Osteoblast (primary cell): ENCODE measurements around the gene RNH1. TPM values are rescaled to one million over a fixed set of nuclear protein-coding genes. Genes with fewer than 3 reads are reported as not detected.

Source experiments
- DNase-seq: peaks from one replicate; pipeline ENCODE4 v3.0.0; 2011; ENCODE audit warnings: low spot score, mixed read lengths; ENCODE audit not compliant: insufficient read length; ENCODE audit errors: missing footprints
- H2AFZ ChIP-seq: 2 replicates; pipeline ENCODE4 v1.6.0; 2011; ENCODE audit warnings: mild to moderate bottlenecking, low read length
- H3K27ac ChIP-seq: 2 replicates; pipeline ENCODE4 v1.5.1; 2011; ENCODE audit warnings: mild to moderate bottlenecking, low read depth, low read length, moderate library complexity
- H3K27me3 ChIP-seq: 2 replicates; pipeline ENCODE4 v1.6.0; 2012; ENCODE audit warnings: mild to moderate bottlenecking, control low read depth, inconsistent platforms, low read length, moderate library complexity; ENCODE audit not compliant: insufficient read depth
- H3K36me3 ChIP-seq: 2 replicates; pipeline ENCODE4 v1.5.1; 2011; ENCODE audit warnings: mild to moderate bottlenecking, low read length, control low read depth, moderate library complexity; ENCODE audit not compliant: insufficient read depth
- H3K4me1 ChIP-seq: 2 replicates; pipeline ENCODE4 v1.5.1; 2011; ENCODE audit warnings: mild to moderate bottlenecking, low read length, control low read depth, moderate library complexity; ENCODE audit not compliant: insufficient read depth
- H3K4me2 ChIP-seq: 2 replicates; pipeline ENCODE4 v1.6.0; 2011; ENCODE audit warnings: mild to moderate bottlenecking, low read length; ENCODE audit not compliant: insufficient read depth
- H3K4me3 ChIP-seq: fragments of 200-600 bp; sonication (generic); 3 replicates; pipeline ENCODE4 v1.5.1; 2012; ENCODE audit warnings: mild to moderate bottlenecking, low read length, inconsistent platforms; ENCODE audit not compliant: insufficient read depth
- H3K79me2 ChIP-seq: 2 replicates; pipeline ENCODE4 v1.6.0; 2012; ENCODE audit warnings: mild to moderate bottlenecking, low read length, control low read depth, inconsistent platforms; ENCODE audit not compliant: insufficient read depth
- H3K9me3 ChIP-seq: 2 replicates; pipeline ENCODE4 v1.5.1; 2011; ENCODE audit warnings: low read depth, low read length, control low read depth
- H4K20me1 ChIP-seq: 2 replicates; pipeline ENCODE4 v1.6.0; 2012; ENCODE audit warnings: mild to moderate bottlenecking, low read length, control low read depth; ENCODE audit not compliant: insufficient read depth
- total RNA-seq: library from RNA; depleted of rRNA; stranded (reverse); fragments of >200 nt; gene quantifications from 2 replicates; pipeline ENCODE4 v1.2.3, GENCODE V29; 2012
- TF ChIP-seq, protein P1 (sequence below): IDR thresholded peaks from 2 replicates; pipeline ENCODE4 v1.5.1; 2011; ENCODE audit warnings: mild to moderate bottlenecking, low read depth, low read length, moderate library complexity; ENCODE audit errors: extremely low read depth

Gene RNH1
- total RNA-seq, 1 donor, result 506 TPM

DNA sequence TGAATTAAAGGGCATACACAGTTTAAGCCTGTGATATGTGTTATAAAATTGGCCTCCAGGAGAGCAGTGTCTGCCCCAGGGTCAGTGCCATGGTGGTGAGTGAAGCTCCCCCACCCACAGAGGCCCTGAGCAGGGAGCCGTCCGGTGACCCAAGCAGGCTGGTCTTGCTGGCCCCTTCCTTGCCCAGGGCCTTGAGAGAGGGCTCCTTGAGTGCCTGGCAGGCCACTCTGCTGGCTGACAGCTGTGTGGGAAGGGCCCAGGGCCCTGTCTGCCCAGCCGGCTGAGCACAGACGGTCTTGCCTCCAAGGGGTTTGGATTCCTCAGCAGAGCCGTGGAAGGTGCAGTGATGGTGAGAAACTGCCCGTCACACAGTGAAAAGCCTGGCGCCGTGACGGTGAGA, 31.1 kb downstream of the RNH1 start:
- TF ChIP-seq, protein P1, sequence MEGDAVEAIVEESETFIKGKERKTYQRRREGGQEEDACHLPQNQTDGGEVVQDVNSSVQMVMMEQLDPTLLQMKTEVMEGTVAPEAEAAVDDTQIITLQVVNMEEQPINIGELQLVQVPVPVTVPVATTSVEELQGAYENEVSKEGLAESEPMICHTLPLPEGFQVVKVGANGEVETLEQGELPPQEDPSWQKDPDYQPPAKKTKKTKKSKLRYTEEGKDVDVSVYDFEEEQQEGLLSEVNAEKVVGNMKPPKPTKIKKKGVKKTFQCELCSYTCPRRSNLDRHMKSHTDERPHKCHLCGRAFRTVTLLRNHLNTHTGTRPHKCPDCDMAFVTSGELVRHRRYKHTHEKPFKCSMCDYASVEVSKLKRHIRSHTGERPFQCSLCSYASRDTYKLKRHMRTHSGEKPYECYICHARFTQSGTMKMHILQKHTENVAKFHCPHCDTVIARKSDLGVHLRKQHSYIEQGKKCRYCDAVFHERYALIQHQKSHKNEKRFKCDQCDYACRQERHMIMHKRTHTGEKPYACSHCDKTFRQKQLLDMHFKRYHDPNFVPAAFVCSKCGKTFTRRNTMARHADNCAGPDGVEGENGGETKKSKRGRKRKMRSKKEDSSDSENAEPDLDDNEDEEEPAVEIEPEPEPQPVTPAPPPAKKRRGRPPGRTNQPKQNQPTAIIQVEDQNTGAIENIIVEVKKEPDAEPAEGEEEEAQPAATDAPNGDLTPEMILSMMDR, result no peak
- H4K20me1 ChIP-seq, result no peaks in the 10 kb centered on the region
- H3K4me1 ChIP-seq, result no peaks in the 10 kb centered on the region
- no peaks in the 10 kb centered on the region for H3K9me3 ChIP-seq
- no peak overlapping the region for H3K27ac ChIP-seq
- H3K4me2 ChIP-seq, result no peak overlapping the region
- H3K36me3 ChIP-seq, result no peaks in the 10 kb centered on the region
- H3K27me3 ChIP-seq, result no peaks in the 10 kb centered on the region
- H3K4me3 ChIP-seq, result no peak overlapping the region
- peak; percentile 54 for DNase-seq
- no peak overlapping the region for H2AFZ ChIP-seq
- H3K79me2 ChIP-seq, result peaks cover 37% of the 10 kb centered on the region

DNA sequence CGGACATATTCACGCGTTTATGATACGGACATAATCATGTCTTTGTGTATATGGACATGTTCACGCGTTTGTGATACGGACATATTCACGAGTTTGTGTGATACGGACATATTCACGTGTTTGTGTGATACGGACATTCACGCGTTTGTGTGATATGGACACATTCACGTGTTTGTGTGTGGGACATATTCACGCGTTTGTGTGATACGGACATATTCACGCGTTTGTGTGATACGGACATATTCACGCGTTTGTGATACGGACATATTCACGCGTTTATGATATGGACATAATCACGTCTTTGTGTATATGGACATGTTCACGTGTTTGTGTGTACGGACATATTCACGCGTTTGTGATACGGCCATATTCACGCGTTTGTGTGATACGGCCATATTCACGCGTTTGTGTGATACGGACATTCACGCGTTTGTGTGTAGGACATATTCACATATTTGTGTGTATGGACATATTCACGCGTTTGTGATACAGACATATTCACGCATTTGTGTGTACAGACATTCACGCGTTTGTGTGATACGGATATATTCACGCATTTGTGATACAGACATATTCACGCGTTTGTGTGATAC, 32.0 kb downstream of the RNH1 start:
- DNase-seq, result peak; percentile 19
- Histone ChIP-seq H2AFZ (no peak overlapping the region), H3K9me3 (no peaks in the 10 kb centered on the region), H4K20me1 (no peaks in the 10 kb centered on the region), H3K4me3 (no peak overlapping the region), H3K36me3 (no peaks in the 10 kb centered on the region), H3K79me2 (peaks cover 40% of the 10 kb centered on the region), H3K4me2 (no peak overlapping the region), H3K27me3 (no peaks in the 10 kb centered on the region), H3K4me1 (peaks cover 3% of the 10 kb centered on the region), H3K27ac (no peak overlapping the region)
- TF ChIP-seq, protein P1, result no peak

DNA sequence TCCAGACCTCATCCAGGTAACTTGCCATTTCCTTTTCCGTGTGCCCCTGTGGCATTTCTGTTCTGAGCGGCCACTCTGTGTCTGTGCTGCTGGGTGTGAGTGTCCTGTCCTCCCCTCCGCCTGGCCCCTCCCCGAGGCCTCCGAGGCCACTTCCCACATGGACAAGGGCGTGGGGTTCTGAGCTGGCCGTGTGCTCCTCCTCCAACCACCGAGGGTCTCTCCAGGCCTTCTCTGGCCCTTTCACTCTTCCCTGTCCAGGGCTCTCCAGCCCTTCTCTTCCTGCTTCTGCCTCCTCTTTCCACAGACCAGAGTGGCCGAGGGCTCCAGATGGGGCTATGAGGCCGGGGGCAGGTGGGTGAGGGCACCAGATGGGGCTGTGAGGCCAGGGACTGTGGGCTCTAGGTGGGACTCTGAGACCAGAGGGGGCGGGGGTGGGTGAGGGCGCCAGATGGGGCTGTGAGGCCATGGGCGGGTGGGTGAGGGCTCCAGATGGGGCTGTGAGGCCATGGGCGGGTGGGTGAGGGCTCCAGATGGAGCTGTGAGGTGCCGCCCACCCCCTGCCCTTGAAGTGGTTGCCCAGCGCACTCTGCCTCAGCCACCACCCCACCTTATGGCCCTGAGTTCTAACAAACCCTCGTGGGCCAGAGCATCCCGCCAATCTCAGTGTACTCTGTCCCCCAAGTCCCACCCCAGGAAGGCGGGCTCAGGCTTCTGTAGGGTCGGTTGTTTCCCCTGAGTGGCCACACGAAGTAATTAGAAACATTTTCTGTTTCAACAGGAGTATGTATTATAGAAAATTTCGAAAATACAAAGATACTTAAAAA, 32.9 kb downstream of the RNH1 start:
- no peaks in the 10 kb centered on the region for H3K36me3 ChIP-seq
- peaks cover 10% of the 10 kb centered on the region for H3K4me1 ChIP-seq
- DNase-seq, result peak; percentile 62
- no peak overlapping the region for H3K4me3 ChIP-seq
- peaks cover 41% of the 10 kb centered on the region for H3K79me2 ChIP-seq
- TF ChIP-seq, protein P1, result no peak
- H2AFZ ChIP-seq, result no peak overlapping the region
- no peaks in the 10 kb centered on the region for H3K9me3 ChIP-seq
- no peaks in the 10 kb centered on the region for H3K27me3 ChIP-seq
- no peak overlapping the region for H3K27ac ChIP-seq
- H3K4me2 ChIP-seq, result no peak overlapping the region
- no peaks in the 10 kb centered on the region for H4K20me1 ChIP-seq

DNA sequence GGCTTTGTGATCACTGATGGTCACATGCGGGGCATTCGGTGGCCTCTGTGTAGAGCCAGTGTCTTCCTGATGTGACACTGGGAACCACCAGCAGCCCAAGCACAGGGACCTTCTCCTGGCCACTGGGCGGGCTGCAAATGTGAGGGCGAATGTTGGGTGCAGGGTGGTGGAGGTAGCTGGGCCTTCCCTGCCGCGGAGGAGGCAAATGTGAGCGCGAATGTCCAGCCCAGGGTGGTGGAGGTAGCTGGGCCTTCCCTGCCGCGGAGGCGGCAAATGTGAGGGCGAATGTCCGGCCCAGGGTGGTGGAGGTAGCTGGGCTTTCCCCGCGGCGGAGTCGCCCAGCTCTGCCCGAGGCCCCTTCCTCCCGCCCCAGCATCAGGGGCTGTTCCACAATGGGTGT, 33.6 kb downstream of the RNH1 start:
- peaks cover 41% of the 10 kb centered on the region for H3K79me2 ChIP-seq
- H3K9me3 ChIP-seq, result no peaks in the 10 kb centered on the region
- H3K36me3 ChIP-seq, result no peaks in the 10 kb centered on the region
- no peak overlapping the region for H3K27ac ChIP-seq
- peaks cover 10% of the 10 kb centered on the region for H3K4me1 ChIP-seq
- no peaks in the 10 kb centered on the region for H4K20me1 ChIP-seq
- H2AFZ ChIP-seq, result no peak overlapping the region
- no peaks in the 10 kb centered on the region for H3K27me3 ChIP-seq
- TF ChIP-seq, protein P1, result no peak
- H3K4me2 ChIP-seq, result no peak overlapping the region
- DNase-seq, result peak; percentile 62
- no peak overlapping the region for H3K4me3 ChIP-seq
